Tibial nerve (tissue), 4 donors: ENCODE measurements around the gene STXBP6.

ENCODE experiments used
- EP300 ChIP-seq, 2 donors: sonication (generic); formaldehyde crosslinking; IDR thresholded peaks; one replicate each; pipeline ENCODE4 v1.6.1; 2017; ENCODE audit warnings: antibody characterized with exemption in 2 of 2, mild to moderate bottlenecking in 1 of 2
- TF ChIP-seq, protein P1 (sequence below), 5 experiments: fragments of 200-600 bp in 3 of 5; fragments of 450-650 bp in 2 of 5; sonication (generic) in 3 of 5; IDR thresholded peaks; one replicate each; pipeline ENCODE4 v1.5.1; 2016 to 2019; ENCODE audit warnings: antibody characterized with exemption in 5 of 5, mild to moderate bottlenecking in 3 of 5, moderate library complexity in 2 of 5

DNA sequence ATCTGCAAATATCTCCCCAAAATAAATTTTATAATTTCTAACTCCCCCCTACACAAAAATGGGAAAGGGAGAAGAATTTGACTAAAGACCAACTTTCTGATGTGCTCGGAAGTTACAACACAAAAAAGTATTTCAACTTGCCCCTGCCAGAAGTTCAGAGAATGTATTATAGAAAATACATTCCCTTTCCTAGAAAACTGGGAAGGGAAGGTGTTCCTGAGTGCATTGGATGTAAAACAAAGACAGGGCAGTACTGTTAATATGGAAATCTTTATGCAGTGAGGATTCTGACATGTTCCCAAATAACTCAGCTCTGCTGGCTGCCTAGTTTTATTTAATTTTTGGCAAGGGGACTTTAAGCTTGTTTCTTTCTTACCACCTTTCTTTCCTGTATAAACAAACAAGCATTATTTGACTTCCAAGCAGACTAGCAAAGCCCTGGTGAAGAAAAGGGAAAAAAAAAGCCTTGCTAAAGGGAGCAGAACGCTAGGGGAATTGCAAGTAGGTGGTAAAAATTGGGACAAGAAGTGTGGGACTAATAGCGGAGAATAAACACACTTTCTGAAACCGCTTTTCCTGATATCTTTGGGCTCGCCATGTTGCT, 124.1 kb downstream of the STXBP6 start:
- TF ChIP-seq, protein P1, sequence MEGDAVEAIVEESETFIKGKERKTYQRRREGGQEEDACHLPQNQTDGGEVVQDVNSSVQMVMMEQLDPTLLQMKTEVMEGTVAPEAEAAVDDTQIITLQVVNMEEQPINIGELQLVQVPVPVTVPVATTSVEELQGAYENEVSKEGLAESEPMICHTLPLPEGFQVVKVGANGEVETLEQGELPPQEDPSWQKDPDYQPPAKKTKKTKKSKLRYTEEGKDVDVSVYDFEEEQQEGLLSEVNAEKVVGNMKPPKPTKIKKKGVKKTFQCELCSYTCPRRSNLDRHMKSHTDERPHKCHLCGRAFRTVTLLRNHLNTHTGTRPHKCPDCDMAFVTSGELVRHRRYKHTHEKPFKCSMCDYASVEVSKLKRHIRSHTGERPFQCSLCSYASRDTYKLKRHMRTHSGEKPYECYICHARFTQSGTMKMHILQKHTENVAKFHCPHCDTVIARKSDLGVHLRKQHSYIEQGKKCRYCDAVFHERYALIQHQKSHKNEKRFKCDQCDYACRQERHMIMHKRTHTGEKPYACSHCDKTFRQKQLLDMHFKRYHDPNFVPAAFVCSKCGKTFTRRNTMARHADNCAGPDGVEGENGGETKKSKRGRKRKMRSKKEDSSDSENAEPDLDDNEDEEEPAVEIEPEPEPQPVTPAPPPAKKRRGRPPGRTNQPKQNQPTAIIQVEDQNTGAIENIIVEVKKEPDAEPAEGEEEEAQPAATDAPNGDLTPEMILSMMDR (IDR thresholded peaks at IDR 0.05) = no peak
- TF ChIP-seq EP300 (IDR thresholded peaks at IDR 0.05) = no peak
